GM04504 (cell line): ENCODE data around the gene OPTN.
"Not testable (repeated sequence)": the region's sequence is repeated elsewhere in the genome, so short reads cannot be mapped to it uniquely, and the experiment has no call there.

ENCODE experiments used
- DNase-seq: peaks from one replicate; pipeline ENCODE4 v3.0.0-alpha.2; 2012; ENCODE audit warnings: low read depth

Gene OPTN

GRCh38 chr10:13120786-13121499 is 21.0 kb downstream of the OPTN start:
- DNase-seq: no peak

DNA sequence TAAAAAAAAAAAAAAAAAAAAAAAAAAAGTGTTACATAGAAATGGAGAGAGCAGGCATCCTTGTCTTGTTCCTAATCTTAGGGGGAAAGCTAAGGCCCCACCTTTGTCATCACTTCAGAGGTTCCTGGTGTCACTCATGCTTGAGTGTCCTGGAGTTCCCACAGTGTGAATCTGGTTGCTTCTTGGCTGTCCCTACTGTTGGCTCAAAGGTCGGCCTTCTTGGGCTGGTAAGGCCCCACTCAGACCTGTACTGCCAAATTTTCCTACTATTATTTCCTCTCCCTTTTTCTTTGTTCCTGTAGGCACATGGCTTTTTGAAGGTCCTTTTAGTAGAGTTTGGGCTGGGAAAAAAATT is 21.5 kb downstream of the OPTN start:
- DNase-seq: no peak

DNA sequence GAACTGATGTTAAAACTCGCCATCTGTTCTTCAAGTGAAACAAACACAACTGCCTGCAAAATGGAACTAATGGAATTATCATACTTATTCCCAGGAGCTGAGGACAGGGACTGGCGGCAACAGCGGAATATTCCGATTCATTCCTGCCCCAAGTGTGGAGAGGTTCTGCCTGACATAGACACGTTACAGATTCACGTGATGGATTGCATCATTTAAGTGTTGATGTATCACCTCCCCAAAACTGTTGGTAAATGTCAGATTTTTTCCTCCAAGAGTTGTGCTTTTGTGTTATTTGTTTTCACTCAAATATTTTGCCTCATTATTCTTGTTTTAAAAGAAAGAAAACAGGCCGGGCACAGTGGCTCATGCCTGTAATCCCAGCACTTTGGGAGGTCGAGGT is 36.7 kb downstream of the OPTN start:
- no peak for DNase-seq

- no peak for DNase-seq
Observed at GRCh38 chr10:13139150-13139549, 39.2 kb downstream of the OPTN start.

GRCh38 chr10:13139676-13140075 is 39.7 kb downstream of the OPTN start:
- no peak for DNase-seq

DNA sequence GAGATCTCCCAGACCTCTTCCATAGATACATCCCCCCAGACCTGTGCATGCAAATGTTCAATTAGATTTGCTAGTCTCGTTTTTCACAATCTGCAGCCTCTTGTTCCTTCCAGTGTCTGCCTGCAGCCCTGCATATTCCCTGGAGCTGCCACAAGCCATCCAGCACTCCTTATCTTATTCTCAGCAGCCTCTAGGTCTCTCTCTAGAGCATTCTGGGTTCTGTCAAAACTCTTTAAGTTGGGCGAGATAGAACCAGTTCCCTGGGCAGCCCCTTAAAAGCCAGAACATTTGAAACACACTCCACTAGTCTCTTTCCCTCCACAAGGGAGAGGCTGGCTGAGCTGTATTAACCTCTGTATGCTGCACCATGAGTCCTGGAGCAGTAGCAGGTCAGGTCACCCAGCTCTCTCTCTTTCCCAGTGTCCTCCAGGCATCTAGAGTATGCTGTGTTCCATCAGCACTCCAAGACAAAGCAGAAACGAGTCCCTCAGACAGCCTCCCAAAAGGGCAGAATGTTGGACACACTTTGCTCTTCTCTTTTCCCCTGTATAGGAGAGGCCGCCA is 40.7 kb downstream of the OPTN start:
- no peak for DNase-seq

- no peak for DNase-seq
Observed at GRCh38 chr10:13143766-13144165, 43.8 kb downstream of the OPTN start.

DNA sequence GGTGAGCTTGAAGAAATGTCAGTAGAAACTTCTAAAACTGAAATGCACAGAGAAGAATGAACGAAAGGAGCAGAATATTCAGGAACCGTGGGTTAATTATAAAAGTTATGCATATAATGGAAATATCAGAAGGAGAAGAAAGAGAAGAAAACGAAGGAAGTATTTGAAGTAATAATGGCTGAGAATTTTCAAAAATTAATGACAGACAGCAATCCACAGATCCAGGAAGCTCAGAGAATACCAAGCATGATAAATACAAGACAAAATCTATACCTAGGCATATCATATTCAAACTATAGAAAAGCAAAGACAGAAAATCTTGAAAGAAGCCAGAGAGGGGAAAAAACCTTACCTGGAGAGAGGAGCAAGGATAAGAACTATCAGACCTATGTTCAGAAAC is 44.9 kb downstream of the OPTN start:
- no peak for DNase-seq

DNA sequence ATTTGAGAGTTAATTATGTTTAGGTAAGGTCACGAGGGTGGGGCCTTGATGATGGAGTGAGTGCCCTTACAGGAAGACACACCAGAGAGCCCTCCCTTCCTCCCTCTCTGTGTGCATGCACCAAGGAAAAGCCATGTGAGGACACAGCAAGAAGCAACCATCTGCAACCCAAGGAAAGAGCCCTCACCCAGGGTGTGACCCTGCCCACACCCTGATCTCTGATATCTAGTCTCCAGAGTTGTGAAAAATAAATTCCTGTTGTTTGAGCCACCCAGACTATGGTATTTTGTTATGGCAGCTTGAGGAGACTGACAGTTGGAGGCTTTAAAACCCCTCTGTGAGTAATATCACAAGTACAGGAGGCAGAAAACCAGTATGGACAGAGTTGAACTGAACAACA is 46.4 kb downstream of the OPTN start:
- peak; percentile 2 for DNase-seq

DNA sequence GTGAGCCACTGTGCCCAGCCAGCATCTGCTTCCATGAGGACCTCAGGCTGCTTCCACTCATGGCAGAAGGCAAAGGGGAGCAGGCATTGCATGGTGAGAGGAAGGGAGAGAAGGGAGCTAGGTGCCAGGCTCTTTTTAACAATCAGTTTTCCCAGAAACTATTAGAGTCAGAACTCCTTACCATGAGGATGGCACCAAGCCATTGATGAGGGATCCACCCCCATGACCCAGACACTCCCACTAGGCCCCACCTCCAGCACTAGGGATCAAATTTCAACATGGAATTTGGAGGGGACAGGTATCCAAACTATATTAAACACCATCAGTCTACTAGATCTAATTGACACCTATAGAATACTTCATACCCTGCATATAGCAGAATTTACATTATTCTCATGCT is 47.2 kb downstream of the OPTN start:
- DNase-seq: no peak

DNA sequence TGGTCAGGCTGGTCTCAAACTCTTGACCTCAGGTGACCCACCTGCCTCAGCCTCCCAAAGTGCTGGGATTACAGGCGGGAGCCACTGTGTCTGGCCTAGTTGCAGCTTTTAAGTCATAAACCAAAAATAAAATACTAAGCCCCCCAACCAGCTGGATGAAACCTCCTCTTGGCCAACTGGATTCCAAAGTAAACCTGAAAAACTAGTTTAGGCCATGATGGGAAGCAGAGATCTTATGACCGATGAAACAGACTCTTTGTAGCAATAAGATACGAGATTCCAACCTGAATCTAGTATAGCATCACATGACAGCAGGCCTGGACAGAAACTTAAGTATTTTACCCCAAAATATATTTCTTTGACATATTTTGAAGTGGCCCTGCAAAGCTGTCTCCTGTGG is 52.3 kb downstream of the OPTN start:
- DNase-seq: no peak

DNA sequence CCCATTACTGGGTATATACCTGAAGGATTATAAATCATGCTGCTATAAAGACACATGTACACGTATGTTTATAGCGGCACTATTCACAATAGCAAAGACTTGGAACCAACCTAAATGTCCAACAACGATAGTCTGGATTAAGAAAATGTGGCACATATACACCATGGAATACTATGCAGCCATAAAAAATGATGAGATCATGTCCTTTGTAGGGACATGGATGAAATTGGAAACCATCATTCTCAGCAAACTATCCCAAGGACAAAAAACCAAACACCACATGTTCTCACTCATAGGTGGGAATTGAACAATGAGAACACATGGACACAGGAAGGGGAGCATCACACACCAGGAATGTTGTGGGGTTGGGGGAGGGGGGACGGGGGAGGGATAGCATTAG is 55.9 kb downstream of the OPTN start:
- DNase-seq: not testable (repeated sequence)

DNA sequence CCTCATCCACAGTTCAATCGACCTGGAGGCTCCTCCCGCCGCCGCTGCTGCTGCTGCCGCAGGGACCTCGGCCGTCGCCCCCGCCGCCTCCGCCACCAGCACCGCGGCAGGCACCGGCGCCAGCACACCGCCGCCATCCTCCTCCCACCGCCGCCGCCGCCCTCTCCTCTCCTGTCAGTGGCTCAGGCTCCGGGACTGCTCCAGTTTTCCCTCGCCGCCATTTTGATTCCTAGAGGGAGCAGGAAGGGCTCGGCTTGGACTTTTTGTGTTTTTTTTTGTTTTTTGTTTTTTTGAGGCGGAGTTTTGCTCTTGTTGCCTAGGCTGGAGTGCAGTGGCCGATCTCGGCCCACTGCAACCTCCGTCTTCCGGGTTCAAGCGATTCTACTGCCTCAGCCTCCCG is 58.4 kb downstream of the OPTN start:
- DNase-seq: no peak

- peak; percentile 99 for DNase-seq
Observed at GRCh38 chr10:13160934-13161856, 61.2 kb downstream of the OPTN start, which contains the start of gene MCM10. TSS of gene MCM10 (plus strand) at chr10:13161558. CDS start at chr10:13164203, 2,645 bp downstream.

DNA sequence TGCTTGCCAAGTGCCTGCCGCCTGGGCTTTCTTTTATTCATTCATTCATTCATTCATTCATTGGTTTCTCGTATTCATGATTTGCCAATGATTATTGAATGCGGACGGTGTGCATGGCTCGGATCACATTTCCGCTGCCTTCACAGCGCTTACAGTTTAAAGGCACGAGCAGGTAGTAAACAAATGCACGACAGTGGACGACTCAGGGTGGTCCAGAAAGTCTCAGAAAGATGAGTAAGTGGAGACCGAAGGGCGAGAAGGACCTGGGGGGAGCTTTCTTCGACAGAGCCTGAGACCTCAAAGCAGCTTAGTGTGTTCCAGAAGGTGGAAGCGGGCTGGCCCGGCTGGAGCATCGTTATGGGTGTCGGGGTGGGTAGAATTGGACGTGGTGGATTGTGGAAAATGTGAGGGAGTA is 61.9 kb downstream of the OPTN start:
- DNase-seq: no peak

DNA sequence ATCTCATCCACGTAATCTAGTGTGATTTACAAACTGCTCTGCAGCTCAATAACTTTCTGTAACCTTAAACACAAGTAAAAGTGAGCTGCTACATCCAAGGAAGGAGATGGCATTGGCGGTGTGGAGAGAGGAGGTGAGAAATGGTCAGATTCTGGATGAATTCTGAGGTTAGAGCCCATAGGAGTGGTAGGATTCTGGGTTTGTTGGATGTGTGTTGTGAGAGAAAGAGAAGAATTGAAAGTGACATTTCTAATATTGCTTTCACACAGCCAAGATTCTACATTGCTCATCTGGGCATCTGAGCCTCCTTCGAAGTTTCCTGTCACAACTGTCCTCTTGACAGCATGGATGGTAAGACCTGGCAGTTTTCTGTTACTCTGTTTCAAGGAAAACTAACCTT is 63.9 kb downstream of the OPTN start:
- no peak for DNase-seq

DNA sequence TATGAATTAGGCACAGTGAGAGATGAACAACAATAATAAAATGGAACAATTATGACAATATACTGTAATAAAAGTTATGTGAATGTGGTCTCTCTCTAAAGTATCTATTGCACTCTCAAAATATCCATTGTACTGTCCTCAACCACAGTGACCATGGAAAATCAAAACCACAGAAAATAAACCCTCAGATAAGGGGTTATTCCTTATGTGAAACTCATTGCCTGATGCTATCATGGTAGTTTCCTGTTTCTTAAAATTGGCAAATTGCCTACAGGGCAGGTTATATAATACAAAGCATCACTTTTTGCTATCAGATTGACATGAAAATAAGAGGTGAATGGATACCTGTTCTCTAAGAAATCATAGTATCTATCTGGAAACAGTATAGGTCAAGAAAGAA is 65.2 kb downstream of the OPTN start:
- no peak for DNase-seq

DNA sequence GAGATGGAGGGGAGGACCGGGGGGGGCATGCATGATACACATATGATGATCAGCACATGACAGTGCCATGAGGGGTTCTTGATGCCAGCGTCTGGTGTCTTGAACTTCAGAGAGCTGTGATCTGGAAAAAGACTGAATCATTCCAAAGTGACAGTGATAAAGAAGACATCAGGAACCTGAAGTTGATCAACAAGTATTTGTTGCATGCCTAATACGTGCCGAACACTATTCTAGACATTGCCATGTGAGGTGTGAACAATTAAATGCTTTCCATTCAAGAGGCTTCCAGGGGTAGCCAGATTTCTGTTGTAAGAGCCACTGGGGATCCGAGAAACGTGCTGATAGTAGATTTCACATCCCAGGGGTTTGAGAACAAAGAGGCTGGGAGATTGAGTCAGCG is 67.6 kb downstream of the OPTN start:
- no peak for DNase-seq

- no peak for DNase-seq
Observed at GRCh38 chr10:13168781-13169180, 68.8 kb downstream of the OPTN start.

DNA sequence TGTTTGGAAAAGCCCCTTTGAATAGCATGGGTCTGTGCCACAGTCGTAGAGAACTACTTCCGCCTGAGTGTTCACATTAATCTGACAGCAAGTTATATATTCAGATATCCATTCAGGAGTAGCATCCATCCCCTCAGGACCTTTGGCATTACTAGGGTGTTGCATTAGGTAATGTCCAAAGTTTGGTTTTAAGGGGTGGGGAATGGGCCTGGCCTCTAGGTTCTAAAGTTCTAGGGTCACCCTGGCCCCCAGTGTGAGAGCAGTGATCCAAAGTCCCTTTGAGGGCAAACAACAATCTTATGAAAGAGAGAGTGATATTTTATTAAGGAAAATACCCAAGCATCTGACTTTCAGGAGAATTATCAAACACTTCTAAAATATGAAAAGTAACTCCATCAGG is 73.7 kb downstream of the OPTN start:
- DNase-seq: no peak

GRCh38 chr10:13180788-13181187 is 80.8 kb downstream of the OPTN start:
- no peak for DNase-seq

DNA sequence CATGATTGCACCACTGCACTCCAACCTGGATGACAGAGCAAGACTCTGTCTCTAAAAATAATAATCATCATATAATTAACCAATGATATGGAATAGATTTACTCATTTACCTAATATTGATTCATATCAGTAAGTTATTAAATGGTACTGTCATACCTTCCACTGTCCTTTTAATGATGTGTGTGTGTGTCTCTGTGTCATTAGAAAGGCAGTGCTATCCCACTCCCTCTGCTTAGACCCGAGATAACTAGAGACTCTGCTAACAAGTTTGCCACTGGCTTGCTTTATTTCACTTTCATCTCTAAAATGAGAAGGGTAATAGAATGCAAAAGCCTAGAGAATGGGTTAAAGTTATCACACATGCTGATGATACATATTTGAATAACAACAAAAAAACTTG is 82.5 kb downstream of the OPTN start:
- DNase-seq: no peak

DNA sequence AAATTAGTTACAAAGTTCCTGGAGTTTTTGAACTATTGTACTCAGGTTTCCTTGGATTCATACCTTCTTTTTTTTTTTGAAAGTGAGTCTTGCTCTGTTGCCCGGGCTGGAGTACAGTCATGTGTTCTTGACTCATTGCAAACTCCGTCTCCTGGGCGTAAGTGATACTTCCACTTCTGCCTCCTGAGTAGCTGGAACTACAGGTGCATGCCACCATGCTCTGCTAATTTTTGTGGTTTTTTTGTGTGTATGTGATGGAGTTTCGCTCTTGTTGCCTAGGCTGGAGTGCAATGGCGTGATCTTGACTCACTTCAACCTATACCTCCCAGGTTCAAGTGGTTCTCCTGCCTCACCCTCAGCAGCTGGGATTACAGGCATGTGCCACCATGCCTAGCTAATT is 83.7 kb downstream of the OPTN start:
- no peak for DNase-seq
